ENCODE data around the gene MREG.

The MREG gene

DNA sequence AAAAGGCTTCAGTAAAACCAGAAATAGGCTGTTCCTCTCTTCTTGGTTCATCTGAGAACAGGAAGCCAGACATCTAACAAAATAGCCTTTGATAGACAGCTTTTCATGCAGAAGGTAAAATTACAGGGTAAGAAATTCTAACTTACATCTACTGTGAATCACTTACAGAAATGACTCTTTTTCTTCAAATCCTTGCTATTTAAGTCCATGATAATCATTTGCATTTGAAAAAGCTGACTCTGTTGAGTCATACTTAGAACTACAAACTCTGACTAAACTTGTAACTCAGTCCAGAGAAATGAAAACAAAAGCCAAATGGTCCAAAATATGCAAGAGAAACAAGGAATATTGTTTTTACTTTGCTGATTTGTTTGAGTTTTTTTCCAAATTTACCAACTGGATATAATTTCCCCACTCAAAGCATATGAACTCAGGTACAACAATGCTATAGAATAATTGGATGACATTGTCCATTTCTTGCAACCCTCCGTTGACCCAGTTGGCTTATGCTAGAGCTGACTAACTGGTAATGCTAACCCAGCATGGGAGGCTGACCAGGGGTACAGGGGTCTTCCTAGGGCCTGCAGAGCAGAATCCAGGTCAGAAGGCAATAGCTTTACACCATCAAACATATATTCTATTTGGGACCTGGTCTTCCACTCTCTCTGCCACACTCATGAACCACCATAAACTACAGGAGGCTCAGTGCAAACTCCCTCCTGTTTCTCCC is 18.8 kb upstream of the MREG start:
- H3K9me3 ChIP-seq (ENCODE audit: insufficient read depth, low read depth, low read length) = no peaks in the 10 kb centered on the region
- no peaks in the 10 kb centered on the region for H4K20me1 ChIP-seq (ENCODE audit: insufficient read depth, low read length, poor library complexity, severe bottlenecking)
- H3K4me3 ChIP-seq (ENCODE audit: low read length, poor library complexity, severe bottlenecking) = no peak overlapping the region
- H3F3A ChIP-seq (ENCODE audit: low read depth) = no peaks in the 10 kb centered on the region
- H3K4me2 ChIP-seq (ENCODE audit: low read depth, low read length, poor library complexity, severe bottlenecking) = peak overlapping the region; percentile 4
- no peaks in the 10 kb centered on the region for H3K9me2 ChIP-seq (replicated peaks; ENCODE audit: low read depth, low read length)
- peaks cover 7% of the 10 kb centered on the region for H3K4me1 ChIP-seq (ENCODE audit: insufficient read depth, low read length, poor library complexity, severe bottlenecking)
- H3K9ac ChIP-seq (ENCODE audit: low read depth, low read length, poor library complexity, severe bottlenecking) = no peak overlapping the region
- TF ChIP-seq, protein P1, sequence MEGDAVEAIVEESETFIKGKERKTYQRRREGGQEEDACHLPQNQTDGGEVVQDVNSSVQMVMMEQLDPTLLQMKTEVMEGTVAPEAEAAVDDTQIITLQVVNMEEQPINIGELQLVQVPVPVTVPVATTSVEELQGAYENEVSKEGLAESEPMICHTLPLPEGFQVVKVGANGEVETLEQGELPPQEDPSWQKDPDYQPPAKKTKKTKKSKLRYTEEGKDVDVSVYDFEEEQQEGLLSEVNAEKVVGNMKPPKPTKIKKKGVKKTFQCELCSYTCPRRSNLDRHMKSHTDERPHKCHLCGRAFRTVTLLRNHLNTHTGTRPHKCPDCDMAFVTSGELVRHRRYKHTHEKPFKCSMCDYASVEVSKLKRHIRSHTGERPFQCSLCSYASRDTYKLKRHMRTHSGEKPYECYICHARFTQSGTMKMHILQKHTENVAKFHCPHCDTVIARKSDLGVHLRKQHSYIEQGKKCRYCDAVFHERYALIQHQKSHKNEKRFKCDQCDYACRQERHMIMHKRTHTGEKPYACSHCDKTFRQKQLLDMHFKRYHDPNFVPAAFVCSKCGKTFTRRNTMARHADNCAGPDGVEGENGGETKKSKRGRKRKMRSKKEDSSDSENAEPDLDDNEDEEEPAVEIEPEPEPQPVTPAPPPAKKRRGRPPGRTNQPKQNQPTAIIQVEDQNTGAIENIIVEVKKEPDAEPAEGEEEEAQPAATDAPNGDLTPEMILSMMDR (conservative IDR thresholded peaks at IDR 0.05; ENCODE audit: low read length) = no peak
- TF ChIP-seq EZH2phosphoT487 (IDR thresholded peaks at IDR 0.05; ENCODE audit: borderline replicate concordance) = no peak
- no peaks in the 10 kb centered on the region for H3K36me3 ChIP-seq (ENCODE audit: insufficient read depth, low read length)
- H2AFZ ChIP-seq (ENCODE audit: low read length) = no peak overlapping the region
- H3K27me3 ChIP-seq (ENCODE audit: insufficient read depth, low read length, poor library complexity, severe bottlenecking) = no peaks in the 10 kb centered on the region
- H3K79me2 ChIP-seq (ENCODE audit: insufficient read depth, low read length) = no peaks in the 10 kb centered on the region

DNA sequence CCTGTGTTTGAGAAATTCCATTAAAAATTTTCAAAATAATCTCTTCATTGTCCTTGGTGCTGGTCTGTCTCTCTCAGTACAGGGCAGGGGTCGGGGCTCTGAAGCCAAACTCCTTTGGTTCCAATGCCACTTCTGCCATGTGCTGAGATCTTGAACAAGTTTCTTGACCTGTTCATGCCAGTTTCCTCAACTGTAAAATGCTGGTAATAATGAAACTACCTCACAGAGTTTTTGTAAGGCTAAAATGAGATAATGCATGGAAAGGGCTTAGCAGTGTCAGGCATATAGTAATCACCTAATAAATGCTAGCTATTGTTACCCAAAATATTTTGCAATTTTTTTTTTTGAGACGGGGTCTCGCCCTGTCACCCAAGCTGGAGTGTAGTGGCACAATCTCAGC is 16.9 kb upstream of the MREG start:
- no peaks in the 10 kb centered on the region for H3F3A ChIP-seq (ENCODE audit: low read depth)

DNA sequence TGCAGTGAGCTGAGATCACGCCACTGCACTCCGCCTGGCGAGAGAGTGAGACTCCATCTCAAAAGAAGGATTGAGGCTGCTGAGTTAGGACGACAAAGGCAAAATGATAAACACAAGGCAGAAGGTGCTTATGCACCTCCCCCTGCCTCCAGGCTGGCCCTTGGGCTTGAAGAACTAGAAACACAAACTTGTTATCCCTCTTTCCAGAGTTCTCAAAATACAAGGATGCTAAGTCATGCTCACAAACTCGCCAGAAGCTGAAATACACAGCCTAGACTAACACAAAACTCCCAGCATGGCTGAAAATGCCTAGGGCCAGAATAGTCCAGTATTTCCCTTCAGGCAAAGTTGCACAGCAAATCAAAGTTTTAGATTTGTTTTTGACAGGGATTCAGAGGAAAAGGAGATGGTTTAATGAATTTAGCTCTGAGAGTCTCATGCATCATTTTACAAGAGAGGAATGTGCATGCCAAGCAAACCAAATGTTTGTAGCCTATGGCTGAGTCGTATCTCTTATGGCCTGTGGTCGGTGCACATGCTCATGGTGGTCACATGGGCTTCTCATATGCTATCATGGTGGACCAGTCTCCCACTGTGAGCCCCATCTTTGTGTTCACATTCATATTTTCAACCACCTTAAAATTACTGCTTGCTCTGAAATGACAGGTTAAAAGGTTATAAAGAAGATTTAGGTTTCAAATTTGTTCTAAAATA is 16.2 kb upstream of the MREG start:
- TF ChIP-seq EZH2phosphoT487 (IDR thresholded peaks at IDR 0.05; ENCODE audit: borderline replicate concordance) = no peak
- TF ChIP-seq, protein P1 (conservative IDR thresholded peaks at IDR 0.05; ENCODE audit: low read length) = no peak

More for the DNA sequence above, 16.9 kb upstream of the MREG start:
- Histone ChIP-seq H3K9ac (ENCODE audit: low read depth, low read length, poor library complexity, severe bottlenecking) (no peak overlapping the region), H3K36me3 (ENCODE audit: insufficient read depth, low read length) (no peaks in the 10 kb centered on the region), H3K9me3 (ENCODE audit: insufficient read depth, low read depth, low read length) (no peaks in the 10 kb centered on the region), H4K20me1 (ENCODE audit: insufficient read depth, low read length, poor library complexity, severe bottlenecking) (no peaks in the 10 kb centered on the region), H3K4me2 (ENCODE audit: low read depth, low read length, poor library complexity, severe bottlenecking) (no peak overlapping the region), H3K79me2 (ENCODE audit: insufficient read depth, low read length) (no peaks in the 10 kb centered on the region), H3K4me3 (ENCODE audit: low read length, poor library complexity, severe bottlenecking) (no peak overlapping the region), H3K27me3 (ENCODE audit: insufficient read depth, low read length, poor library complexity, severe bottlenecking) (no peaks in the 10 kb centered on the region), H3K4me1 (ENCODE audit: insufficient read depth, low read length, poor library complexity, severe bottlenecking) (peaks cover 7% of the 10 kb centered on the region), H3K9me2 (replicated peaks; ENCODE audit: low read depth, low read length) (no peaks in the 10 kb centered on the region), H2AFZ (ENCODE audit: low read length) (no peak overlapping the region)
- TF ChIP-seq EZH2phosphoT487 (IDR thresholded peaks at IDR 0.05; ENCODE audit: borderline replicate concordance) = no peak
- TF ChIP-seq, protein P1 (conservative IDR thresholded peaks at IDR 0.05; ENCODE audit: low read length) = no peak

More for the DNA sequence above, 16.2 kb upstream of the MREG start:
- no peak overlapping the region for H3K4me3 ChIP-seq (ENCODE audit: low read length, poor library complexity, severe bottlenecking)
- no peaks in the 10 kb centered on the region for H3K27me3 ChIP-seq (ENCODE audit: insufficient read depth, low read length, poor library complexity, severe bottlenecking)
- H3K4me1 ChIP-seq (ENCODE audit: insufficient read depth, low read length, poor library complexity, severe bottlenecking) = peaks cover 7% of the 10 kb centered on the region
- no peaks in the 10 kb centered on the region for H3F3A ChIP-seq (ENCODE audit: low read depth)
- no peaks in the 10 kb centered on the region for H3K79me2 ChIP-seq (ENCODE audit: insufficient read depth, low read length)
- no peak overlapping the region for H3K4me2 ChIP-seq (ENCODE audit: low read depth, low read length, poor library complexity, severe bottlenecking)
- H2AFZ ChIP-seq (ENCODE audit: low read length) = no peak overlapping the region
- H3K9me2 ChIP-seq (replicated peaks; ENCODE audit: low read depth, low read length) = no peaks in the 10 kb centered on the region
- no peaks in the 10 kb centered on the region for H4K20me1 ChIP-seq (ENCODE audit: insufficient read depth, low read length, poor library complexity, severe bottlenecking)
- H3K9ac ChIP-seq (ENCODE audit: low read depth, low read length, poor library complexity, severe bottlenecking) = no peak overlapping the region
- no peaks in the 10 kb centered on the region for H3K9me3 ChIP-seq (ENCODE audit: insufficient read depth, low read depth, low read length)
- no peaks in the 10 kb centered on the region for H3K36me3 ChIP-seq (ENCODE audit: insufficient read depth, low read length)
